GM19463 (cell line): ENCODE results near the gene RBFOX2.
"Not testable (repeated sequence)": the region's sequence is repeated elsewhere in the genome, so short reads cannot be mapped to it uniquely, and the experiment has no call there.

ENCODE experiments used
- ATAC-seq: cut with Tn5 transposase; IDR thresholded peaks from one replicate; pipeline ENCODE4 v1.9.1; 2021; ENCODE audit warnings: mild to moderate bottlenecking, moderate library complexity; ENCODE audit not compliant: unreplicated experiment

Gene RBFOX2

GRCh38 chr22:35726398-35726797 lies 302.2 kb downstream of the RBFOX2 start:
- ATAC-seq, result no peak

DNA sequence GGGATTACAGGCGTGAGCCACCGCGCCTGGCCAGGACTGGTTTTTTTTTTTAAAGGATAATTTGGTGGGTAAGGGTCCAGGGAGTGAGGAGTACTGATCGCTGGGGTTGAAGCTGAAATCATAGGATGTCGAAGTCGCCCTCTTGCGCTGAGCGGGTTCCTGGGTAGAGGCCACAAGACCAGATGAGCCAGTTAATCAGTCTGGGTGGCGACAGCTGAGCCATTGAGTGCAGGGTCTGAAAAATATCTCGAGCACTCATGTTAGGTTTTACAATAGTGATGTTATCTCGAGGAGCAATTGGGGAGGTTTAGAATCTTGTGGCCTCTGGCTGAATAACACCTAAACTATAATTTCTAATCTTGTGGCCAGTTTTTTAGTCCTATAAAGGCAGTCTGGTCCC lies 303.1 kb downstream of the RBFOX2 start:
- ATAC-seq, result no peak

DNA sequence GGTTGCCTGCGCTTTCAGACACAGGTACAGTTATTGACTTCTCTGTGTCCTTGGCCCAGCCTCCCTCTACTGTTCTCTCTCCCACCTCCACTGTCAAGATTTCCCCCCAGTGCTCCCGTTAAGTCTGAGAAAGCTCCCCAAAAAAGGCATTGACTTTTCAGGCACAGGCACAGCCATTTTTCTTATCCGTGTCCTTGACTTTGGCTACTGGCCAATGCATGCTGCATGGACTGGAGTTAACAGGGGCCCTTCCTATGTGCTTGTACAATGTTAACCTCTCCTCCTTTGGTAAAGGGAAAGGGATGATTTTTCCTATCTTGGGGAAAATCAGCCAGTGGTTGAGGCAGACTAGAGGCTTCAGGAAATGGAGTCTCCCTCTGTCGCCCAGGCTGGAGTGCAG lies 306.7 kb downstream of the RBFOX2 start:
- no peak for ATAC-seq

DNA sequence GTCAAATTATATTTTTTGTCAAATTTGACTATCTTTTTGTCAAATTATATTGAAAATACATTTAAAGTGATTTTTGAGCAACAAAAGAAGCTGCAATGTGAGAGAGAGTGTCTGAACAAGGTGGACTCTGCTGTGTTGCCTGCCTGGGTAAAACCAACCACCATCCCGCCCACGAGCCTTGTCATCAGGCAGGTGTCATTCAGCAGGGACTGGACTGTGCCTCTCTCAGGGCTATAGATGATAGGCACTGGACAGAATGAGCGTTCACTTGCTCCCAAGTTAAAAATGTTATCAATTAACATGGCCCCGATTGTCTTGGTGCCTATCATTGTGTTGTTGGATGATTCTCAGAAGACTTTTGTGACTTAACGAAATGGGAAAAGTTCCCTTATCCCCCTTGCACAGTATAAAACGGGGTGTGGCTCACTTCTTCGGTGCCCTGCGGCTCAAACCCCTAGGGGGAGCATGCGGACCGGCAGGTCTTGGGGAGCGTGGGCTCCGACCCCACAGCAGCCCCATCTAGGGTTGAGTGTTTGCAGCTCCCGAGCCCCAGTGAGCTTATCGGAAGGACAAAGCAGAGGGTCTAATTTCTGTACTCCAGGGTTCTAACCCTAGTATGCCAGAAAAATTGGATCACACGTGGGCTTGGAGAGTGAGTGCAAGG lies 309.3 kb downstream of the RBFOX2 start:
- no peak for ATAC-seq

DNA sequence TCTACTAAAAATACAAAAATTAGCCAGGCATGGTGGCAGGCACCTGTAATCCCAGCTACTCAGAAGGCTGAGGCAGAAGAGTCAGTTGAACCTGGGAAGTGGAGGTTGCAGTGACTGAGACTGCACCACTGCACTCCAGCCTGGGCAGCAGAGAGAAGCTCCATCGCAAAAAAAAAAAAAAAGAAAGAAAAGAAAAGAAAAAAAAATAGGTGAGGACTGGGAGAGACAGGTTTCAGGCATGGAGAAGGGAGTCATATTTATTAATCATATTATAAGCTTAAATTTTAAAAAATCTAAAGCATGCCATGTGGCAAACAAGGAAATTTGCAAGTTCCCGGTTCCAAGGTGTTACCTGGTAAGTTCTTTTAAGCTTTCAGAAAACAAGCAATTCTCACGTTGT lies 311.1 kb downstream of the RBFOX2 start, which contains the start of gene APOL5:
Gene APOL5, plus strand, starts transcription at position 301 of the 400 bp plus-strand sequence. Its CDS starts 0 bp downstream, at position 301.
- ATAC-seq, result no peak

DNA sequence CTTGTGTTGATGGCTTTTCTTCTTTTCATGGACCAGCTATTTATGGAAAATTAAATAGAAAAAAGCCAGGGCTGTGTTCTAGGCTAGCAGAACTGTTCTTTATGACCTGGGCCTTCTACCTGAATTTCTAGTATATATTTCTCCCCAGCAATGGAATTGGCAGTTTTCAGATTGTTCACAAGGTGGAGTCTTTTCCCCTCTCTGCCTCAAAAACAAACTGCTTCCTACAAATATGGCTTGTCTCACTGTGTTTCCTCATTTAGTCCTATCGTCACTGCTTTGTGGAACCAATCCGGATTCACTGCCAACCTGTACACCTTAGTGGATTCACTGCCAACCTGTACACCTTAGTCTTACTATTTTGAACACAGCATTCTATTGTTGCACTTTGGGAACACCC lies 316.0 kb downstream of the RBFOX2 start:
- ATAC-seq, result no peak

DNA sequence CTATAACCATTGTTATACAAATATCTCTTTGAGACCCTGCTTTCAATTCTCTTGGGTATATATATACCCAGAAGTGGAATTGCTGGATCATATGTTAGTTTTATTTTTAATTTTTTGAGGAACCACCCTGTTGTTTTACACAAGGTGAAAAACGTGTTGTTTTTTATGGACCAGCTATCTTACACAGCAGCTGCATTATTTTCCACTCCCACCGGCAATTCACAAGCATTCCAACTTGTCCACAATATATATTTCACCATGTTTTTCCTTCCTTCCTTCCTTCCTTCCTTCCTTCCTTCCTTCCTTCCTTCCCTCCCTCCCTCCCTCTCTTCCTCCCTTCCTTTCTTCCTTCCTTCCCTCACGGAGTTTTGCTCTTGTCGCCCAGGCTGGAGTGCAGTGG lies 317.3 kb downstream of the RBFOX2 start:
- no peak for ATAC-seq

DNA sequence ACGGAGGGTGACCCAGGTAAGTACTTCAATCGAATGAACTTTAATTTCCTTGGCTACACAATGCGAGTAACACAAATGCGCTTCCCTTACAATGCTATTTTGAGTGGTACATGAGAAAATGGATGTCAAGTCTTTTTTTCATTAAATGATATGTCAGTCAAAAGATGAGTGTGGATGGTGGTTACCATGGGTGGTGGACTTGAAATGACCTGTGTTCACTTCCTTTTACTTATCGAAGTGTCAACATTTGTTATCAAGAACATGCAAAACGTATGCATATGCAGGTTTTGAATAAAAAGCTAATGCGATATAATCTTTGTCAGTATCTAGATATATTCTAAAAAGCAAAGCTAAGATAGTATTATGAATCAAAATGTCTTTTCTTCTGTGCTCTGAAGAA lies 319.7 kb downstream of the RBFOX2 start:
- no peak for ATAC-seq

DNA sequence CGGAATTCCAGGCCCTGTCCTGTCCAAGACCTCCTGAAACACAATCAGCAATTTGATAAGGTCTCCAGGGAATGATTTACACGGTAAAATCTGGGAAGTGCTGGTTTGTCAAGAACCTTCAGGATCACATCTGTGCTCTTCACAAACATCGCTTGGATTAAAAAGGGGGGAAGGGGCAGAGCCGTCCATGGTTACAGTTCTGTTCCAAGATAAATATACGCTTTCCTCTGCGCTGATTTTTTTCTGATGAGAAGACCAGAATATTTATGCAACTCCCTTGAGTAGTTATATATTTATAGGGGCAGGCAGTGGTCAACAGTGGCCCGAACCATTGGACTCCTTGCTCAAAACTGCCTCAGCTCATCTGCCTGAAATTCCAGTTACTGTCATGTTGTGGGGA lies 320.2 kb downstream of the RBFOX2 start:
- ATAC-seq, result no peak

DNA sequence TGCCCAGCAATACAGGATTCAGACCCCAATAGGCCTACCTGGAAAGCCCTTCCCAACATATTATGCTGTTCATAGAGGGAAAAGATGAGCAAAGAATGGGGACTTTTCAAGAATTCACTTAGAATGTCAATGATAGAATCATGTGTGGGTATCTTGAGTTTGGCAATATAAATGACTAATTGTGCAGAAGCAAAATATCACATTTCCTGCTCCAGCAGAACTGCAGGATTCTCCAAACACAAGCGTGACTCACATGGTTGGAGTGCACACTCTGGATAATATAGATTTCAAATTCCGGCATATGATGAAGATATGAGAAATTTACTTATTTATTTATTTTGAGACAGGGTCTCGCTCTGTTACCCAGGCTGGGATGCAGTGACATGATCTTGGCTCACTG lies 323.5 kb downstream of the RBFOX2 start:
- ATAC-seq, result no peak

- no peak for ATAC-seq
Observed at GRCh38 chr22:35703861-35704584, 324.6 kb downstream of the RBFOX2 start.

DNA sequence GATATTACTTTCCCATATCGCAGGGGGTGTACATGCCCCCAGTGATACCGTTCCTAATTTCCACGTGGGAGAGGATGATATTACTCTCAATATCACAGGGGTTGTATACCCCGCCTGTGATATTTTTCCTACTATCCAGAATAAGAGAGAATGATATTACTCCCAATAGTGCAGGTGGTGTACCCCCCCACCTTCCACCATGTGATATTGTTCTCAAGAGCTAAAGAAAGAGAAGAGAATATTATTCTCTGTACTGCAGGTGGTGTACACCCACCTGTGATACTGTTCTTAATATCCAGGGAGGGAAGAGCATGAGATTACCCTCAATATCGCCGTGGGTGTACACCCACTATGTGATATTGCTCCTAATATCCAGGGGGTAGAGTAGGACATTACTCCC lies 328.8 kb downstream of the RBFOX2 start:
- ATAC-seq, result not testable (repeated sequence)

GRCh38 chr22:35697142-35697541 lies 331.5 kb downstream of the RBFOX2 start:
- no peak for ATAC-seq

GRCh38 chr22:35695202-35695601 lies 333.4 kb downstream of the RBFOX2 start:
- no peak for ATAC-seq

DNA sequence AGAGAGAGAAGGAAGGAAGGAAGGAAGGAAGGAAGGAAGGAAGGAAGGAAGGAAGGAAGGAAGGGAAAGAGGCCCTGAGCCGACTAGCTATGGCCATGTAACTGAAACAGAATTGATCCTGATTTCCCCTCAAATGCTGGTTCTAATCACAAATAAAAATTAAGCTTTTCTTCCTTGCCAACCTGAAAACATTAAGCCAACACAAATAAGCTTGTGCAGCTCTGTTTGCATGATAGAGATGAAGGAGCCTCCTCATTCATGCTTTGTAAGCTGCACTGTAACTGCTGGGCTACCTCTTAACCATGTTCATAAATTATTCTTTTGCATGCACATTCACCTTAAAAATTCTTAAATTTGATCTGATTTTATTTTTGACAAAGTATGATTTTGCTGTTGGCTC lies 338.6 kb downstream of the RBFOX2 start:
- no peak for ATAC-seq

DNA sequence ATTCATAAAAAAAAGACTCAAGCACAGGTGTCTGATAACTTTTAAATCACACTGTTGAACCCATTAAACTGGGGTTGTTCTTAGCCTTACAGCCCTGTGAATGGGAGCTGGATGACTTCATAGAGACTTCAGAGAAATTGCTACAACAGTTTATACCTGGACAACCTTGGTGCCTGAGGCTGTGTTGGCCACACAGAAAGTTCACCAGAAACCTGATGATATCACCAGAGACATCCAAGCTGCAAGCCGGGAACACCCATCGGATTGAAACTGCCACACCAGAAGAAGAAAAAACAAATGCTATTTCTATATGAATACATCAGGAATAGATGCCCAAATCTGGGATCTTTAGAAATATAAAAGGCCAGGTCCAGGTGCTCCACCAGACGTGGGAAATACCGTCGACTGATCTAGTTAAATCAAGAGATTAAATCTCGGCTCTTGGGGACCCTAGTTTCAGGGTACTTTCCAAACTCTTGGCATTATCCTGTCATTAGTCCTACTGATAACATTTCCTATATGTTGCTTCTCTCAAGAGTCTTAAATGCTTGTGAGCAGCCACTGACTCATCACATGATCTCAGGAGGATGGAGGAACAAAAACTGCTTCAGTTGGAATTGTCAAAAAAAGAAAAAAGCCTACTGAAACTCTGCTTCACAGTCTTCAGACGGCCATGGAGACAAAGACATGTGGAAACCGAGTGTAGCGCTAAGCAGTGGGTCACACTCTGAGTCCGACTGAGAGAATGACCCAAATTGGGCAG lies 339.5 kb downstream of the RBFOX2 start:
- no peak for ATAC-seq
